MM.1S (cell line): ENCODE results near the gene VSNL1.

Experiments
- DNase-seq: peaks from one replicate; pipeline ENCODE4 v3.0.0-alpha.2; 2015
- H2AFZ ChIP-seq: fragments of 300-600 bp; sonication (generic); 2 replicates; pipeline ENCODE4 v1.6.0; 2016; ENCODE audit warnings: antibody characterized with exemption, low read length
- H3F3A ChIP-seq: fragments of 300-600 bp; sonication (generic); 2 replicates; pipeline ENCODE4 v1.6.1; 2016; ENCODE audit warnings: mild to moderate bottlenecking, antibody characterized with exemption, low read length, moderate library complexity, mixed read lengths; ENCODE audit not compliant: insufficient read depth
- H3K27ac ChIP-seq: fragments of 300-600 bp; sonication (generic); 2 replicates; pipeline ENCODE4 v1.5.1; 2016; ENCODE audit warnings: mild to moderate bottlenecking, low read length
- H3K27me3 ChIP-seq: fragments of 300-600 bp; sonication (generic); replicated peaks from 2 replicates; pipeline ENCODE4 v1.6.0; 2016; ENCODE audit warnings: low read length; ENCODE audit not compliant: insufficient read depth
- H3K36me3 ChIP-seq: fragments of 300-600 bp; sonication (generic); replicated peaks from 2 replicates; pipeline ENCODE4 v1.6.1; 2016; ENCODE audit warnings: mild to moderate bottlenecking, low read length, mixed read lengths; ENCODE audit not compliant: insufficient read depth
- H3K4me1 ChIP-seq: fragments of 300-600 bp; sonication (generic); 2 replicates; pipeline ENCODE4 v1.6.1; 2016; ENCODE audit warnings: low read length, mixed read lengths
- H3K4me2 ChIP-seq: fragments of 300-600 bp; sonication (generic); 2 replicates; pipeline ENCODE4 v1.6.0; 2016; ENCODE audit warnings: low read depth, low read length
- H3K4me3 ChIP-seq: fragments of 300-600 bp; sonication (generic); 2 replicates; pipeline ENCODE4 v1.5.1; 2016; ENCODE audit warnings: low read length, mixed read lengths
- H3K79me2 ChIP-seq: fragments of 300-600 bp; sonication (generic); 2 replicates; pipeline ENCODE4 v1.6.1; 2016; ENCODE audit warnings: mixed run types, low read length, mixed read lengths
- H3K9ac ChIP-seq: fragments of 300-600 bp; sonication (generic); 2 replicates; pipeline ENCODE4 v1.6.1; 2016; ENCODE audit warnings: low read length, mixed read lengths
- H3K9me2 ChIP-seq: fragments of 300-600 bp; sonication (generic); replicated peaks from 2 replicates; pipeline ENCODE4 v1.6.1; 2016; ENCODE audit warnings: mild to moderate bottlenecking, low read length, mixed read lengths; ENCODE audit not compliant: insufficient read depth
- H3K9me3 ChIP-seq: fragments of 300-600 bp; sonication (generic); replicated peaks from 2 replicates; pipeline ENCODE4 v1.6.1; 2016; ENCODE audit warnings: mild to moderate bottlenecking, low read length, mixed read lengths; ENCODE audit not compliant: insufficient read depth
- H4K20me1 ChIP-seq: fragments of 300-600 bp; sonication (generic); 2 replicates; pipeline ENCODE4 v1.6.1; 2016; ENCODE audit warnings: mild to moderate bottlenecking, low read length, moderate library complexity, mixed read lengths; ENCODE audit not compliant: insufficient read depth
- CTCF ChIP-seq: fragments of 300-600 bp; sonication (generic); IDR thresholded peaks from 2 replicates; pipeline ENCODE4 v1.5.1; 2016; ENCODE audit warnings: antibody characterized with exemption, low read length, mixed read lengths
- EZH2 ChIP-seq: fragments of 300-600 bp; sonication (generic); optimal IDR thresholded peaks from 2 replicates; pipeline ENCODE3; 2017; ENCODE audit warnings: low read depth, mild to moderate bottlenecking, antibody characterized with exemption, low read length, mixed read lengths
- EZH2phosphoT487 ChIP-seq: fragments of 300-600 bp; sonication (generic); IDR thresholded peaks from 2 replicates; pipeline ENCODE4 v1.6.1; 2018; ENCODE audit warnings: antibody characterized with exemption, low read length

The VSNL1 gene

GRCh38 chr2:17583166-17583565 lies 42.7 kb downstream of the VSNL1 start:
- Histone ChIP-seq H3K4me2 (no peak overlapping the region), H3K79me2 (no peaks in the 10 kb centered on the region), H3K27ac (no peak overlapping the region), H4K20me1 (no peaks in the 10 kb centered on the region), H2AFZ (no peak overlapping the region), H3K9me2 (no peaks in the 10 kb centered on the region), H3K9me3 (no peaks in the 10 kb centered on the region), H3K9ac (no peak overlapping the region), H3K4me1 (peaks cover 20% of the 10 kb centered on the region), H3K36me3 (no peaks in the 10 kb centered on the region), H3K27me3 (no peaks in the 10 kb centered on the region), H3F3A (peaks cover 15% of the 10 kb centered on the region; the same call in 1 of the 2 replicates), H3K4me3 (no peak overlapping the region)
- TF ChIP-seq EZH2phosphoT487: no peak
- TF ChIP-seq CTCF: no peak
- TF ChIP-seq EZH2: no peak
- DNase-seq: no peak

GRCh38 chr2:17583646-17584045 lies 43.1 kb downstream of the VSNL1 start:
- no peak overlapping the region for H3K27ac ChIP-seq
- no peaks in the 10 kb centered on the region for H3K9me3 ChIP-seq
- H3K4me3 ChIP-seq: no peak overlapping the region
- peaks cover 12% of the 10 kb centered on the region; the same call in 1 of the 2 replicates for H3F3A ChIP-seq
- no peaks in the 10 kb centered on the region for H4K20me1 ChIP-seq
- no peak overlapping the region for H3K9ac ChIP-seq
- H3K36me3 ChIP-seq: no peaks in the 10 kb centered on the region
- no peak overlapping the region for H2AFZ ChIP-seq
- TF ChIP-seq CTCF (no peak), EZH2phosphoT487 (no peak), EZH2 (no peak)
- H3K4me2 ChIP-seq: no peak overlapping the region
- H3K9me2 ChIP-seq: no peaks in the 10 kb centered on the region
- H3K27me3 ChIP-seq: no peaks in the 10 kb centered on the region
- DNase-seq: no peak
- H3K4me1 ChIP-seq: peaks cover 15% of the 10 kb centered on the region
- H3K79me2 ChIP-seq: no peaks in the 10 kb centered on the region

GRCh38 chr2:17584689-17585088 lies 44.2 kb downstream of the VSNL1 start:
- Histone ChIP-seq H3K4me3 (no peak overlapping the region), H3K9ac (no peak overlapping the region), H2AFZ (no peak overlapping the region), H3K79me2 (no peaks in the 10 kb centered on the region), H3K9me3 (no peaks in the 10 kb centered on the region), H4K20me1 (no peaks in the 10 kb centered on the region), H3K27me3 (no peaks in the 10 kb centered on the region), H3K4me2 (no peak overlapping the region), H3K9me2 (no peaks in the 10 kb centered on the region), H3F3A (peaks cover 3% of the 10 kb centered on the region; the same call in 1 of the 2 replicates), H3K27ac (no peak overlapping the region), H3K4me1 (peaks cover 6% of the 10 kb centered on the region), H3K36me3 (no peaks in the 10 kb centered on the region)
- no peak for TF ChIP-seq EZH2
- TF ChIP-seq EZH2phosphoT487: no peak
- DNase-seq: no peak

- Histone ChIP-seq H3K36me3 (no peaks in the 10 kb centered on the region), H3K9ac (no peak overlapping the region), H3F3A (no peaks in the 10 kb centered on the region), H3K4me3 (no peak overlapping the region), H3K27me3 (no peaks in the 10 kb centered on the region), H3K27ac (no peak overlapping the region), H3K9me3 (no peaks in the 10 kb centered on the region), H4K20me1 (no peaks in the 10 kb centered on the region), H3K79me2 (no peaks in the 10 kb centered on the region), H3K4me2 (no peak overlapping the region), H3K4me1 (no peaks in the 10 kb centered on the region), H3K9me2 (no peaks in the 10 kb centered on the region), H2AFZ (no peak overlapping the region)
- DNase-seq: no peak
- TF ChIP-seq EZH2phosphoT487: no peak
- TF ChIP-seq CTCF: no peak
- no peak for TF ChIP-seq EZH2
These were observed 47.0 kb downstream of the VSNL1 start for GRCh38 chr2:17587469-17587868.
